Measurements from ENCODE around the gene LSAMP.
"Not testable (repeated sequence)": the region's sequence is repeated elsewhere in the genome, so short reads cannot be mapped to it uniquely, and the experiment has no call there.

LSAMP gene

DNA sequence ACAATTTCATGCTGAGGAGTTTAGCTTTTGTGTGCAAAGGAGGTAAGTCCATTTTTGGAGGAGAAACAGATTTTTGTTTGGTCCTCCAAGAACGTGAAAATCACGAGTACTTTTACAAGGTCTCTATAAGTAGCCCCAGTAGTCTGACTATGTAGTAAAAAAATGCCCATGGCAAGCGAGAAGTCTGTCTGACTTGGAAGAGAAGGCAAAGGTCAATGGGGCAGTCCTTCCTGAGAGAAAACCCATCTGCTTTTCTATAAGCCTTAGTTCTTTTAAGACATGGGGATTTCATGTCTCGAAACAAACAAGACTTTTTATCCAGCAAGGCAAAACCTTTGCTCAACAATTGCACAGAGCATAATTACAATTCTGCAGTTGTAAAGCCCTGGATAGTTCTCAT lies 638.8 kb downstream of the LSAMP start:
- no peak for TF ChIP-seq TAF1 (IDR thresholded peaks at IDR 0.05; ENCODE audit: low read depth, low read length)
- TF ChIP-seq PAX5 (IDR thresholded peaks at IDR 0.05; ENCODE audit: insufficient read depth, low read length, severe bottlenecking) = no peak
- no peak for TF ChIP-seq POLR2A (IDR thresholded peaks at IDR 0.05; ENCODE audit: low read depth, low read length)
- no peak for FAIRE-seq
- DNase-seq (ENCODE audit: insufficient read length, low spot score) = no peak

- no peak for TF ChIP-seq SPI1 (IDR thresholded peaks at IDR 0.05; ENCODE audit: low read depth, low read length)
- no peak for TF ChIP-seq PAX5 (IDR thresholded peaks at IDR 0.05; ENCODE audit: insufficient read depth, low read length, severe bottlenecking)
- no peak for TF ChIP-seq POU2F2 (IDR thresholded peaks at IDR 0.05; ENCODE audit: low read depth, low read length)
- no peak for TF ChIP-seq POLR2AphosphoS5 (IDR thresholded peaks at IDR 0.05; ENCODE audit: low read depth, low read length)
- no peak for TF ChIP-seq POLR2A (IDR thresholded peaks at IDR 0.05; ENCODE audit: low read depth, low read length)
- no peak for TF ChIP-seq TAF1 (IDR thresholded peaks at IDR 0.05; ENCODE audit: low read depth, low read length)
- FAIRE-seq = no peak
- no peak for DNase-seq (ENCODE audit: insufficient read length, low spot score)
These were observed 639.8 kb downstream of the LSAMP start for GRCh38 chr3:115805520-115805919.

DNA sequence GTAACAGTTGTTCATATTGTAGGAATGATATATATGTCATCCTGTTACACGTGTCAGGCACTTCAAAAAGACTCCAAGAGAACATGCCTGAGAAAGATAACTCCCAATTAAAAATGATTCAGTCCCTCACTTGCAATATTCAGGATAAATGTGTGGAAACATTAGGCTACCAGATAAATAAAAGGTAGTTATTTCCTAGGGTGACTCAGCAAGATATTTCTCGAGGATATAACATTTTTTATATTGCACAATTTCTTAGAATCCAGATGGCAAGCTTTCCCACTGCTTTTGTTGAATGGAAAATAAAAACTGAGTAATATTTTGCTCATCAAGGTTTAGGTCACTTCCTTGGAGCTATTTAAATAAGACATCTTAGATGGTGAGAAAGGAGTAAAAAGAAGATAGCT lies 640.6 kb downstream of the LSAMP start:
- FAIRE-seq (no peak), DNase-seq (ENCODE audit: insufficient read length, low spot score) (no peak)
- TF ChIP-seq POLR2A (IDR thresholded peaks at IDR 0.05; ENCODE audit: low read depth, low read length) = no peak
- TF ChIP-seq POU2F2 (IDR thresholded peaks at IDR 0.05; ENCODE audit: low read depth, low read length) = no peak
- TF ChIP-seq POLR2AphosphoS5 (IDR thresholded peaks at IDR 0.05; ENCODE audit: low read depth, low read length) = no peak
- TF ChIP-seq TAF1 (IDR thresholded peaks at IDR 0.05; ENCODE audit: low read depth, low read length) = no peak
- no peak for TF ChIP-seq SPI1 (IDR thresholded peaks at IDR 0.05; ENCODE audit: low read depth, low read length)
- TF ChIP-seq PAX5 (IDR thresholded peaks at IDR 0.05; ENCODE audit: insufficient read depth, low read length, severe bottlenecking) = no peak

GRCh38 chr3:115804200-115804599 lies 641.1 kb downstream of the LSAMP start:
- TF ChIP-seq SPI1 (IDR thresholded peaks at IDR 0.05; ENCODE audit: low read depth, low read length) (no peak), TAF1 (IDR thresholded peaks at IDR 0.05; ENCODE audit: low read depth, low read length) (no peak), POLR2A (IDR thresholded peaks at IDR 0.05; ENCODE audit: low read depth, low read length) (no peak), PAX5 (IDR thresholded peaks at IDR 0.05; ENCODE audit: insufficient read depth, low read length, severe bottlenecking) (no peak), POU2F2 (IDR thresholded peaks at IDR 0.05; ENCODE audit: low read depth, low read length) (no peak), POLR2AphosphoS5 (IDR thresholded peaks at IDR 0.05; ENCODE audit: low read depth, low read length) (no peak)
- FAIRE-seq (no peak), DNase-seq (ENCODE audit: insufficient read length, low spot score) (no peak)

DNA sequence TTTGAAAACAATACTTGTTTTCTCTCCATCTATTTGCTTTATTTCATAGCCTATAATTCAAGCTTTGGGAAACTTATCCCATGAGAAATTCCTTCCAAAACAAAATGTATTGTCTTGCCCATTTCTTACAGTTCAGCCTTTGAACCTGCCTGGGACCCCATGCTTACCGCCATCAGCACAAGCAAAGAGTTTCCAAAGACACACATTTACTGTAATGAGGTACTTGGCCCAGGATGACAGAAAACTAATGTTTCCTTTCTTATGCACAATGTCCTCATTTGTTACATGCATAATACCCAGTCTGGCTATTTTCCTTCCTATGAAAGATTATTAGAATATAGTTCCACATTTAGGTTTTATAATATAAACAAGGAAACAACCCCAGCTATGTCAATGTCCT lies 641.6 kb downstream of the LSAMP start:
- FAIRE-seq = no peak
- DNase-seq (ENCODE audit: insufficient read length, low spot score) = no peak
- TF ChIP-seq TAF1 (IDR thresholded peaks at IDR 0.05; ENCODE audit: low read depth, low read length) (no peak), POLR2A (IDR thresholded peaks at IDR 0.05; ENCODE audit: low read depth, low read length) (no peak), POLR2AphosphoS5 (IDR thresholded peaks at IDR 0.05; ENCODE audit: low read depth, low read length) (no peak), SPI1 (IDR thresholded peaks at IDR 0.05; ENCODE audit: low read depth, low read length) (no peak), PAX5 (IDR thresholded peaks at IDR 0.05; ENCODE audit: insufficient read depth, low read length, severe bottlenecking) (no peak), POU2F2 (IDR thresholded peaks at IDR 0.05; ENCODE audit: low read depth, low read length) (no peak)

DNA sequence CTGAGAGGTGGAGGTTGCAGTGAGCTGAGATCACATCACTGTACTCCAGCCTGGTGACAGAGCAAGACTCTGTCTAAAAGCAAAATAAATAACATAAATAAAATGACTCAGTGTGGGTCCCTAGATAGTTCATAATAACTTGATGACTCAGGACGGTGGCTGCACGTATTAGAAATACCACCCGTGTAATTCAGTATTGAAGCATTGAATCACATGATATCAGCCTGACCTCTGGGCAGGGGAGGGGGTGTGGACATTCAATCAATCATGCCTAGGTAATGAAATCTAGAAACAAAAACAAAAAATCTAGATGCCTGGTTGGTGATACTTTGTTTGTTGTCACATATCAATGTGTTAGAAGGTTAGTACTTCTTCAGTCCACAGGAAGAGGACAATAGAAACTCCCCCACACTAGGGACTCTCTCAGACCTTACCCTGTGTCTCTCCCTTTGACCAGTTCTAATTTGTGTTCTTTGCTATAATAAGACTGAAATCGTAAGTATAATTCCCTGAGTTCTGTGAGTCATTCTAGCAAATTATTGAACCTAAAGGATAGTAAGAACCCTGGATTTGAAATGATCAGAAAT lies 644.7 kb downstream of the LSAMP start:
- FAIRE-seq (no peak), DNase-seq (ENCODE audit: insufficient read length, low spot score) (no peak)
- TF ChIP-seq TAF1 (IDR thresholded peaks at IDR 0.05; ENCODE audit: low read depth, low read length) (no peak), PAX5 (IDR thresholded peaks at IDR 0.05; ENCODE audit: insufficient read depth, low read length, severe bottlenecking) (no peak), POU2F2 (IDR thresholded peaks at IDR 0.05; ENCODE audit: low read depth, low read length) (no peak)

- FAIRE-seq; DNase-seq (ENCODE audit: insufficient read length, low spot score): not testable (repeated sequence)
These were observed 645.2 kb downstream of the LSAMP start for GRCh38 chr3:115800065-115800464.

DNA sequence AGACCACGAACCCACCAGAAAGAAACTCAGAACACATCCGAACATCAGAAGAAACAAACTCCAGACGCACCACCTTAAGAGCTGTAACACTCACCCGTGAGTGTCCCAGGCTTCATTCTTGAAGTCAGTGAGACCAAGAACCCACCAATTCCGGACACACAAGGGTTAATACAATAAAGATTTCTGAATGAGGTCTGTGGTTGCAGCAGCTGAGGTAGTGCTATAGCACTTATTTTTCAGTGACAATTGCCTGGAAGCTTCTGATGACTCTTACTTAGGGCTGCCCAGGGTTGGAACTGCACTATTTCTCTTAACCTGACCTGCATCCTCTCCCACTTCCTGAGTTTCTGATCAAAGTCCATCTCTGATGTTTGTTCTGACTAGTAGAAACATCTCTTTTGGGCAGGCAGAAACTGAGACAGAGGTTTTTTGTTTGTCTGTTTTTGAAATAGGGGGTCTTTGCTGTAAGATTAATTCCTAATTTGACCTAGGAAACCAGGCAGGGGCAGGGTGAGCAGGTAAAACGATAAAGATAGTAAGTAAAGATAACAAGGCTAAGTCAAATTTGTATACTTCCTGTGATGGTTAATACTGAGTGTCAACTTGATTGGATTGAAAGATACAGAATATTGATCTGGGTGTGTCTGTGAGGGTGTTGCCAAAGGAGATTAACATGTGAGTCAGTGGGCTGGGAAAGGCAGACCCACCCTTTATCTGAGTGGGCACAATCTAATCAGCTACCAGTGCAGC lies 652.9 kb downstream of the LSAMP start:
- DNase-seq (ENCODE audit: insufficient read length, low spot score) = no peak
- FAIRE-seq = no peak
- TF ChIP-seq POLR2A (IDR thresholded peaks at IDR 0.05; ENCODE audit: low read depth, low read length) (no peak), TAF1 (IDR thresholded peaks at IDR 0.05; ENCODE audit: low read depth, low read length) (no peak), SPI1 (IDR thresholded peaks at IDR 0.05; ENCODE audit: low read depth, low read length) (no peak), PAX5 (IDR thresholded peaks at IDR 0.05; ENCODE audit: insufficient read depth, low read length, severe bottlenecking) (no peak), POLR2AphosphoS5 (IDR thresholded peaks at IDR 0.05; ENCODE audit: low read depth, low read length) (no peak), POU2F2 (IDR thresholded peaks at IDR 0.05; ENCODE audit: low read depth, low read length) (no peak)

- DNase-seq (ENCODE audit: insufficient read length, low spot score); FAIRE-seq: not testable (repeated sequence)
These were observed 653.8 kb downstream of the LSAMP start for GRCh38 chr3:115791271-115792153.

DNA sequence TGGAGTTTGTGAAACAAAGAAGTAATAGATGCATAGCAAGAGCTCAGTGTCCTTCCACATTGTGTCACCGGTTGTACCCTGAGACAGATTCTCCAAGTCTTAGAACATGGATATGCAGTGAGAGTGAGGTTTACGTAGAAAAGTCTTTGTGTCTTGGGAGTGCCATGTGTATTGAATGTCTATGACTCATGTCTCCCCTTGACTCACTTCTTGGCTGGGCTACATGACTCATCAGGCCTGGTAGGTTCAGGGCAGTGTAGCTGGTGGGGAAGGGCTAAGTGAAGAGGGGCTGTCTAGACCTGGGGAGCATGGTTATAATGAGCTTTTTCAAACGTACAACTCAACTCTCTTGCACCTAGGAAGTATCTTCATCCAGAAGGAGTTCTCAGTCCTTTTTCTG lies 654.5 kb downstream of the LSAMP start:
- DNase-seq (ENCODE audit: insufficient read length, low spot score) (no peak), FAIRE-seq (no peak)
- TF ChIP-seq POLR2A (IDR thresholded peaks at IDR 0.05; ENCODE audit: low read depth, low read length) = no peak
- no peak for TF ChIP-seq TAF1 (IDR thresholded peaks at IDR 0.05; ENCODE audit: low read depth, low read length)
- no peak for TF ChIP-seq POU2F2 (IDR thresholded peaks at IDR 0.05; ENCODE audit: low read depth, low read length)
- no peak for TF ChIP-seq POLR2AphosphoS5 (IDR thresholded peaks at IDR 0.05; ENCODE audit: low read depth, low read length)
- TF ChIP-seq PAX5 (IDR thresholded peaks at IDR 0.05; ENCODE audit: insufficient read depth, low read length, severe bottlenecking) = no peak
- TF ChIP-seq SPI1 (IDR thresholded peaks at IDR 0.05; ENCODE audit: low read depth, low read length) = no peak

All from GM12891 (cell line).